ENCODE results near the gene GORASP1. TPM values are rescaled to one million over a fixed set of nuclear protein-coding genes. Genes with fewer than 3 reads are reported as not detected.

GORASP1 gene
- total and polyA plus RNA-seq, 2 experiments from 2014 or later, result 10.3 to 38.3 TPM

GRCh38 chr3:39153977-39154279, 46.5 kb upstream of the GORASP1 start (continued):
- TF ChIP-seq ZNF462 (CRISPR knock-in tag; IDR thresholded peaks at IDR 0.05), result no peak

- Mint-ChIP-seq H3K9me3 (no peaks in the 10 kb centered on the region; the same call in 2 of the 3 replicates), H3K27ac (peak overlapping the region; percentile 92), H3K4me3 (peak overlapping the region; percentile 84), H3K4me1 (peaks cover 81% of the 10 kb centered on the region), H3K27me3 (ENCODE audit: insufficient read depth, low read depth, poor library complexity) (peaks cover 33% of the 10 kb centered on the region), H3K36me3 (ENCODE audit: low read depth) (peaks cover 8% of the 10 kb centered on the region)
- Histone ChIP-seq H2AFZ (no peak overlapping the region), H3K27ac (ENCODE audit: low read depth) (peak overlapping the region; percentile 94), H3K4me2 (peak overlapping the region; percentile 99), H3F3A (replicated peaks; ENCODE audit: low read depth) (peaks cover 11% of the 10 kb centered on the region), H4K20me1 (replicated peaks; ENCODE audit: insufficient read depth) (no peaks in the 10 kb centered on the region; the same call in 1 of the 2 replicates), H3K36me3 (ENCODE audit: insufficient read depth) (peaks cover 4% of the 10 kb centered on the region; the same call in 1 of the 2 replicates), H3K4me3 (peak overlapping the region; percentile 87), H3K27me3 (ENCODE audit: insufficient read depth) (no peaks in the 10 kb centered on the region), H3K9me2 (ENCODE audit: insufficient read depth) (no peaks in the 10 kb centered on the region), H3K79me2 (replicated peaks; ENCODE audit: insufficient read depth) (peaks cover 41% of the 10 kb centered on the region), H3K4me1 (ENCODE audit: insufficient read depth) (peaks cover 64% of the 10 kb centered on the region)
- peak; percentile 13 for ATAC-seq
- DNase-seq (ENCODE audit: low spot score), result peak; percentile 95
- peak; percentile 42; the same call in 1 of the 2 replicates for TF ChIP-seq CREB1 (CRISPR knock-in tag; IDR thresholded peaks at IDR 0.05; ENCODE audit: low read depth)
- TF ChIP-seq ZNF114 (CRISPR knock-in tag; IDR thresholded peaks at IDR 0.05), result no peak
- TF ChIP-seq JUNB (IDR thresholded peaks at IDR 0.05; ENCODE audit: unreplicated experiment), result no peak
- no peak for TF ChIP-seq ZNF462 (CRISPR knock-in tag; IDR thresholded peaks at IDR 0.05)
These were observed 43.6 kb upstream of the GORASP1 start for GRCh38 chr3:39150803-39151631.
